Omental fat pad (tissue), 4 donors: ENCODE measurements around the gene CRNKL1. TPM values are rescaled to one million over a fixed set of nuclear protein-coding genes. Genes with fewer than 3 reads are reported as not detected.

Source experiments
- ATAC-seq: fragments of 150-250 bp; one replicate; pipeline ENCODE4 v1.9.1; 2016; ENCODE audit warnings: mild to moderate bottlenecking, moderate library complexity; ENCODE audit not compliant: low FRiP score
- DNase-seq: peaks from one replicate; pipeline ENCODE4 v3.0.0-alpha.2; 2019; ENCODE audit warnings: low spot score
- CTCF ChIP-seq, 3 donors: fragments of 450-650 bp; IDR thresholded peaks; one replicate each; pipeline ENCODE4 v1.5.1; 2016 to 2017; ENCODE audit warnings: antibody characterized with exemption in 3 of 3, mild to moderate bottlenecking in 3 of 3, moderate library complexity in 2 of 3
- total RNA-seq, 4 donors: library from RNA; depleted of rRNA; stranded (reverse); fragments of >200 nt; gene quantifications; one replicate each; pipeline ENCODE4 v1.1.0, GENCODE V29; 2016

Gene CRNKL1
- total RNA-seq, 4 donors from 2014 or later: 13.8 to 30.7 (median 15.6) TPM

GRCh38 chr20:20002101-20002998 lies 49.9 kb downstream of the CRNKL1 start:
- TF ChIP-seq CTCF (IDR thresholded peaks at IDR 0.05): no peak
- DNase-seq (no peak), ATAC-seq (peak; percentile 59)

- ATAC-seq (no peak), DNase-seq (no peak)
- TF ChIP-seq CTCF (IDR thresholded peaks at IDR 0.05): no peak
Observed at GRCh38 chr20:20000211-20000968, 51.9 kb downstream of the CRNKL1 start.

- TF ChIP-seq CTCF (IDR thresholded peaks at IDR 0.05): no peak
- ATAC-seq (no peak), DNase-seq (no peak)
Observed at GRCh38 chr20:19998990-19999705, 53.1 kb downstream of the CRNKL1 start.

- ATAC-seq (no peak), DNase-seq (no peak)
- no peak for TF ChIP-seq CTCF (IDR thresholded peaks at IDR 0.05)
Observed at GRCh38 chr20:19996917-19997316, 55.3 kb downstream of the CRNKL1 start.

GRCh38 chr20:19996222-19996621 lies 56.0 kb downstream of the CRNKL1 start:
- DNase-seq (no peak), ATAC-seq (no peak)
- TF ChIP-seq CTCF (IDR thresholded peaks at IDR 0.05): no peak

GRCh38 chr20:19995220-19995863 lies 56.9 kb downstream of the CRNKL1 start:
- peak in 1 of 3 donors; percentile 41 for TF ChIP-seq CTCF (IDR thresholded peaks at IDR 0.05)
- ATAC-seq (peak; percentile 11), DNase-seq (no peak)
